BJ (cell line): ENCODE measurements around the gene SAXO2. TPM values are rescaled to one million over a fixed set of nuclear protein-coding genes. Genes with fewer than 3 reads are reported as not detected.
"Not testable (repeated sequence)": the region's sequence is repeated elsewhere in the genome, so short reads cannot be mapped to it uniquely, and the experiment has no call there.

Experiments used
- CTCF ChIA-PET: fragments of 350-600 bp; formaldehyde crosslinking; extraction: SDS; loops from one replicate; lab custom pipeline; 2021; ENCODE audit warnings: antibody characterized with exemption, inconsistent platforms; lab: Yijun Ruan, JAX
- POLR2A ChIA-PET: fragments of 300-600 bp; sonication (Branson Sonifier 250); formaldehyde crosslinking; extraction: SDS; loops from one replicate; lab custom pipeline; 2021; ENCODE audit warnings: antibody characterized with exemption; lab: Charles Lee
- DNase-seq: peaks from one replicate; pipeline ENCODE4 v3.0.0-alpha.2; 2011; ENCODE audit warnings: low read depth
- H3K27me3 ChIP-seq: 2 replicates; pipeline ENCODE4 v1.6.0; 2011; ENCODE audit warnings: low read length; ENCODE audit not compliant: control insufficient read depth, insufficient read depth
- H3K36me3 ChIP-seq: 2 replicates; pipeline ENCODE4 v1.5.1; 2011; ENCODE audit warnings: low read length; ENCODE audit not compliant: control insufficient read depth, insufficient read depth
- H3K4me3 ChIP-seq: 2 replicates; pipeline ENCODE4 v1.5.1; 2011; ENCODE audit warnings: low read depth, mild to moderate bottlenecking, control low read depth, low read length
- polyA plus RNA-seq: library from polyadenylated mRNA; depleted of rRNA; stranded (reverse); fragments of >200 nt; gene quantifications from 2 replicates; pipeline ENCODE4 v1.2.3, GENCODE V29; 2011; rRNA removed

Gene SAXO2
- polyA plus RNA-seq, 1 experiment, result 0.49 TPM

DNA sequence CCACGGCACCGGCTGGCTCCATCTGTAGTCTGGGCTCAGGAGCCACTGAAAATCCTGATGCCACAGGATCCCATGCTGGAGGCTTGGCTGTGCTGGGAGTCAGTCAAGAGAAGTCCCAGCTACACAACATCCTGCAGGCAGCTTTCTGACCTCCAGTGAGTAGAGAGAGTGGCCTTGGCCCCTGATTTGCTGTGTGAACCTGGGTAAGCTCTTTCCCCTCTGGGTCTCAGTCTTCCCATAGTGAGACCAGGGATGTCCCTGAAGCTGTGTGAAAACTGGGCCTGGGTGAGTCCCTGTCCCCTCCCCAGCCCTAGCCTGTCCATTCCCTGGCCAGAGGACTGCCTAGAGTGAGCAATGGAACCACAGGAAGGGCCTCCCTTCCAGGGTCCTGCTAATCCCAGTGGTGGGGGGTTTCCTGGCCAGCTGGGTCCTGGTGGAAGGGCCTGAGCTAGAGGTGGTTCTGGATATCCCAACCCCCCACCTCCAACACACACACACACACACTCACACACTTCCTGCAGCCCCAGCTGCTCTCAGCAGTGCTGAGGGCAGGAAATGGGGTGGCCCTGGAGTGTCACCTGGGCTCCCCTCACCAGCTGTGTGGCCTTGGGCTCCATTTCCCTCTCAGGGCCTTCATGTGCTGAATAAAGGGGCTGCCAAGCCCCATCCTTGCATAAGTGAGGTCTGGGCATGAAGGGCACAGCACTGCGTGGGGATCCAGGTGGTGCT lies 69.1 kb downstream of the SAXO2 start:
- H3K27me3 ChIP-seq, POLR2A ChIA-PET, H3K4me3 ChIP-seq, H3K36me3 ChIP-seq, DNase-seq, CTCF ChIA-PET: not testable (repeated sequence)

DNA sequence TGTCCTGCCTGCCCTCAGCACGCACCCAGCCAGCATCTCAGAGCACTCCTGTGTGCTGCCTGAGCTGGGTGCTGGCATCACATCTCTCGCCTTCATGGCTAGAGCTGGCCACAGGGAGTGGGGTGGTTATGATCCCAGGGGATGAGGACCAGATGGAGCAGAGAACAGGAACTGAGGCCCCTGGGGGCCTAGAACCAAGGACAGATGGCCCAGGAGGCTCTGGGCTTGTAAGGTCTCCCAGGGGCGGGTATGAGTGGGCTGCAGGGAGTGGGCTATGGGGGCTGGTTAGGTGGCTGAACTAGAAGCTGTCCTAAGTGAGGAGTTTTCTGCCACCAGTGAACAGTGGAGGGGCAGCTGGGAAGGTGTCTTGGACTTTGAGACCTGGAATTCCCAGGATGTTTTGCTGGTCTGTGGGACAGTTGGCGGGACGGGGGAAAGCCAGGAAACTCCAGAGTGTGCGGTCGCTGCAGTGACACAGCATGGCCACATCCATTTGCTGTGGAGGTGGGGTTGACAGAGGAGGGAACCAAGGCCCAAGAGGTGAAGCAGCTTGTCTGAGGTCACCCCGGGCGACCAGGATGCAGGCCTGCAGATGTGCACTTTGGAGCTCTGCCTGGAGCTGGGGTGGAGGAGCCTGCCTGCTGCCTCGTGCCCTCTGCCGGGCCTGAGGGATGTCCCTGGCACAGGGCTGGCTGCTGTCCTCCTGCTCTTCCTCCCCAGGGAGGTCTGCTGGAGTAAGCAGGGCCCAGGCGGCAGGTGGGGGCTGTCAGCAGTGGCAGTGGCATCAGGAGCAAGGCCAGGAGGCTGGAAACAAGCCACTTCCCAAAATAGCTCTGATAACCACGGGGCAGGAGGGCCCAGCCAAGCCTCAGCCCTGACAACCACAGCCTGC lies 70.3 kb downstream of the SAXO2 start:
- POLR2A ChIA-PET, H3K36me3 ChIP-seq, DNase-seq, H3K4me3 ChIP-seq, CTCF ChIA-PET, H3K27me3 ChIP-seq: not testable (repeated sequence)

DNA sequence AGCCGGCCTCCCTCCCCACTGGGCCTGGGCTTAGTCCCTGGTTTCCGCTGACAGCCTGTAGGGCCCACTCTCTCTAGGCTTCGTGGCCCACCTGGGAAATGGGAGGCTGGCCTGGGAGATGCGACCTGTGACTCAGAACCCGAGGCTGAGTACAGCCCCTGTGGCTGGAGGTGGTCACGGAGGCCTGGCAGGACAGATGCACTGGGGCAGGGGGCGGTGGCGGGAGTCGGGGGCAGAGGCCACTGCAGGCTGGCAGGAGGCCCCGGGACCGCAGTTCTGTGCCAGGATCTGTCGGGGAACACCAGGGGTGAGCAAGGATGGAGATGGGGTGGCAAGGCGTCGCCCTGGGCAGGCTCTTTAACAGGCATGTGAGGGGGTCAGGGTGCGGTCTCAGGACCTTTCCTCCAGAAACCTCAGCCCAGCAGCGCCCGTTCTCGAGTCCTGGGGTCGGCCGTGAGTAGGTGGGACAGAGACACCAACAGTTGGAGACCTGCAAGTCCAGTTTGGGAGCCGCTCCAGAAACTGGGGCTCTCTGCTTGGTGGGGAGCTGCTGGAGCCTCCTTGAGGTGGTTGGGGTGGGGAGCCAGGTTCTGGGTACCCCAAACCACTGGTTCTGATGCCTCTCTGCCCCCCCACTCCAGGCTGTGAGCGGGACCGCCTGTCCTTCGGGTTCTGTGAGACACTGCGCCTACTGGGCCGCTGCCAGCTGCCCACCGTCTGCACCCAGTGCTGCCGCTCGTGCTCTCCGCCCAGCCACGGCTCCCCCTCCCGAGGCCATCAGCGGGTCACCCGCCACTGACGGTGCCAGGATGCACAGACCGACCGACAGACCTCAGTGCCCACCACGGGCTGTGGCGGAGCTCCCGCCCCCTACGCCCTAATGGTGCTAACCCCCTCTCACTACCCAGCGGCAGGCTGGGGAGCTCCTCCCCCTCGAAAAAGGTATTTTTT lies 71.3 kb downstream of the SAXO2 start:
- H3K27me3 ChIP-seq, H3K36me3 ChIP-seq, H3K4me3 ChIP-seq, POLR2A ChIA-PET, DNase-seq, CTCF ChIA-PET: not testable (repeated sequence)

Other genes with a start within 250 kb of the SAXO2 start
- gene MEX3B, start 216.8 kb upstream of the SAXO2 start, polyA plus RNA-seq, result 2.7 and 4.9 TPM in 2 replicates
- gene EFL1, start 84 bp upstream of the SAXO2 start, polyA plus RNA-seq, result 13.0 and 20.7 TPM in 2 replicates
- 0.44 and 0.63 TPM in 2 replicates for gene GOLGA6L10, start 86.7 kb downstream of the SAXO2 start, polyA plus RNA-seq
- gene GOLGA6L9, start 167.0 kb downstream of the SAXO2 start, polyA plus RNA-seq, result 0.72 and 0.91 TPM in 2 replicates